ENCODE results near the gene CELF5. TPM values are rescaled to one million over a fixed set of nuclear protein-coding genes. Genes with fewer than 3 reads are reported as not detected.
A peak's percentile ranks its signal among the peaks of the same experiment; 100 is the strongest.

The CELF5 gene
- total and polyA plus RNA-seq, 2 experiments from 2014 or later = 1.1 TPM; not detected in 1

DNA sequence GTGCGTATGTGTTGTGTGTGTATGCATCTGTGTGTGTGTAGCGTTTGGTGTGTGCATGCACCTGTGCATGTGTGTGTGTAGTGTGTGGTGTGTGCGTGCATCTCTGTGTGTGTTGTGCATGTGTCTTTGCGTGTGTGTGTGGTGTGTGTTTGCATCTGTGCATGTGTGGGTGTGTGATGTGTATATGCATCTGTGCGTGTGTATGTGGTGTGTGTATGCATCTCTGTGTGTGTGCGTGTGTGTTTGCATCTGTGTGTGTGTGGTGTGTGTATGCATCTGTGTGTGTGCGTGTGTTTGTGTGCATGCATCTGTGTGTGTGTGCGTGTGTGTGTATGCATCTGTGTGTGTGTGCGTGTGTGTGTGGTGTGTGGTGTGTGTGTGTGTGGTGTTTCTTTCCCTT lies 20.6 kb downstream of the CELF5 start:
- Histone ChIP-seq H3K27ac (no peak overlapping the region), H3K4me2 (ENCODE audit: unreplicated experiment) (no peak overlapping the region), H3K9me3 (ENCODE audit: low read depth) (no peaks in the 10 kb centered on the region), H4K20me1 (ENCODE audit: insufficient read depth) (no peaks in the 10 kb centered on the region), H3K27me3 (replicated peaks; ENCODE audit: insufficient read depth) (no peaks in the 10 kb centered on the region; the same call in none of the 2 replicates), H2AFZ (no peak overlapping the region), H3F3A (ENCODE audit: insufficient read depth) (no peaks in the 10 kb centered on the region), H3K79me2 (ENCODE audit: insufficient read depth) (no peaks in the 10 kb centered on the region), H3K9ac (no peak overlapping the region), H3K4me1 (ENCODE audit: insufficient read depth) (no peaks in the 10 kb centered on the region), H3K36me3 (ENCODE audit: low read depth) (no peaks in the 10 kb centered on the region), H3K4me3 (no peak overlapping the region), H3K9me2 (ENCODE audit: insufficient read depth) (no peaks in the 10 kb centered on the region)
- 75 to 79% methylated on average over 8 to 9 of the region's 9 CpGs for WGBS, 2 experiments (ENCODE audit: low coverage in 1 of 2, low lambda C conversion rate in 2 of 2, missing lambda C conversion rate in 2 of 2)
- TF ChIP-seq EZH2 (IDR thresholded peaks at IDR 0.05; ENCODE audit: insufficient read depth, poor library complexity, severe bottlenecking) (no peak), EZH2phosphoT487 (IDR thresholded peaks at IDR 0.05; ENCODE audit: insufficient read depth, low read depth) (no peak)
- DNase-seq = no peak
- in situ Hi-C loops (cut with MboI) = no loop called here

DNA sequence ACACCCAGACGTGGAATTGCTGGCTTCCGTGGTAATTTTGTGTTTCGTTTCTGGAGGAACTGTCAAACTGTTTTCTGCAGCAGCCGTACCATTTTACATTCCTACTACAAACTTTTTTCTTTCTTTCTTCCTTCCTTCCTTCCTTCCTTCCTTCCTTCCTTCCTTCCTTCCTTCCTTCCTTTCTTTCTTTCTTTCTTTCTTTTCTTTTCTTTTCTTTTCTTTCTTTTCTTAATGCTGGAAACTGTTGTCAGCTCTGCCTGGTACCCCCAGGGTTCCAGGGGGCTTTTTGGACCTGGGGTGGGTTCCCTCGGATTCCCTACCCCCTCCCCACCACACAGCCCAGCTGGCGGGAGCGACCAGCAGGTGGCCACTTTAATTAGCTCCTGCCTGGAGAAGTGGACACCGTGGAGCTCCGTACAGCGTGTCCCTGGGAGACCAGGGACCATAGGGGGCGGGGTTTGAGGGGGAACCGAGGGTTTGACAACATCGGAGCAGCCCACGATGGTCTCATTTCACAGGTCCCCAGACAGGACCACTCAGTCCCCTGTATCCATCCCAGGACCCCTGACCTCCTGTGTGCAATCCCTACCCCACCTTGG lies 24.4 kb downstream of the CELF5 start:
- Histone ChIP-seq H2AFZ (no peak overlapping the region), H3K4me3 (no peak overlapping the region), H3F3A (ENCODE audit: insufficient read depth) (no peaks in the 10 kb centered on the region), H3K4me2 (ENCODE audit: unreplicated experiment) (no peak overlapping the region), H3K9me3 (ENCODE audit: low read depth) (no peaks in the 10 kb centered on the region), H4K20me1 (ENCODE audit: insufficient read depth) (no peaks in the 10 kb centered on the region), H3K36me3 (ENCODE audit: low read depth) (no peaks in the 10 kb centered on the region), H3K79me2 (ENCODE audit: insufficient read depth) (no peaks in the 10 kb centered on the region), H3K27me3 (replicated peaks; ENCODE audit: insufficient read depth) (peaks cover 4% of the 10 kb centered on the region), H3K9me2 (ENCODE audit: insufficient read depth) (no peaks in the 10 kb centered on the region), H3K27ac (no peak overlapping the region), H3K9ac (no peak overlapping the region), H3K4me1 (ENCODE audit: insufficient read depth) (no peaks in the 10 kb centered on the region)
- WGBS, 2 experiments (ENCODE audit: low coverage in 1 of 2, low lambda C conversion rate in 2 of 2, missing lambda C conversion rate in 2 of 2) = 52 to 53% methylated on average over 14 of the region's 14 CpGs
- in situ Hi-C loops (cut with MboI) = no loop called here
- DNase-seq = no peak
- TF ChIP-seq EZH2phosphoT487 (IDR thresholded peaks at IDR 0.05; ENCODE audit: insufficient read depth, low read depth) (no peak), EZH2 (IDR thresholded peaks at IDR 0.05; ENCODE audit: insufficient read depth, poor library complexity, severe bottlenecking) (no peak)

DNA sequence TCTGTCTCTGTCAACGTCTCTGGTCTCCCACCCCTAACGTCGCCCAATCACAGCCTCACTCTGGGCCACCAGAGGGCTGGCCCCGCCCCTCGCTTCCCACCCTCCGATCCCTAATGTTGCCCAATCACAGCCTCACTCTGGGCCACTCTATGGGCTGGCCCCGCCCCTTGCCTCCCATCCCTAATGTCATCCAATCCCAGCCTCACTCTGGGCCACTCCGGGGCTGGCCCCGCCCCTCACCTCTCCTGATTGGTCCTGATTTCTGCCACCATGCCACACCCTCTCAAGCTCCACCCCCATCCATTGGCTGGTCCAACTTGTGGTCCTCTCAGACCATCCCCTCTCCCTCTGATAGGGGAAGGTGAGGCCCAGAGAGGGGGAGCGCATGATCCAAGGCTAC lies 24.9 kb downstream of the CELF5 start:
- no peaks in the 10 kb centered on the region for H3K9me3 ChIP-seq (ENCODE audit: low read depth)
- H3K9me2 ChIP-seq (ENCODE audit: insufficient read depth) = no peaks in the 10 kb centered on the region
- no peak overlapping the region for H3K4me2 ChIP-seq (ENCODE audit: unreplicated experiment)
- no peaks in the 10 kb centered on the region for H4K20me1 ChIP-seq (ENCODE audit: insufficient read depth)
- no peaks in the 10 kb centered on the region for H3K36me3 ChIP-seq (ENCODE audit: low read depth)
- H3F3A ChIP-seq (ENCODE audit: insufficient read depth) = no peaks in the 10 kb centered on the region
- peaks cover 4% of the 10 kb centered on the region for H3K27me3 ChIP-seq (replicated peaks; ENCODE audit: insufficient read depth)
- 53 to 58% methylated on average over 9 to 10 of the region's 10 CpGs for WGBS, 2 experiments (ENCODE audit: low coverage in 1 of 2, low lambda C conversion rate in 2 of 2, missing lambda C conversion rate in 2 of 2)
- H3K27ac ChIP-seq = no peak overlapping the region
- in situ Hi-C loops (cut with MboI) = no loop called here
- no peak overlapping the region for H2AFZ ChIP-seq
- H3K9ac ChIP-seq = no peak overlapping the region
- H3K4me3 ChIP-seq = no peak overlapping the region
- no peaks in the 10 kb centered on the region for H3K79me2 ChIP-seq (ENCODE audit: insufficient read depth)
- H3K4me1 ChIP-seq (ENCODE audit: insufficient read depth) = no peaks in the 10 kb centered on the region
- no peak for TF ChIP-seq EZH2phosphoT487 (IDR thresholded peaks at IDR 0.05; ENCODE audit: insufficient read depth, low read depth)
- TF ChIP-seq EZH2 (IDR thresholded peaks at IDR 0.05; ENCODE audit: insufficient read depth, poor library complexity, severe bottlenecking) = no peak
- no peak for DNase-seq

DNA sequence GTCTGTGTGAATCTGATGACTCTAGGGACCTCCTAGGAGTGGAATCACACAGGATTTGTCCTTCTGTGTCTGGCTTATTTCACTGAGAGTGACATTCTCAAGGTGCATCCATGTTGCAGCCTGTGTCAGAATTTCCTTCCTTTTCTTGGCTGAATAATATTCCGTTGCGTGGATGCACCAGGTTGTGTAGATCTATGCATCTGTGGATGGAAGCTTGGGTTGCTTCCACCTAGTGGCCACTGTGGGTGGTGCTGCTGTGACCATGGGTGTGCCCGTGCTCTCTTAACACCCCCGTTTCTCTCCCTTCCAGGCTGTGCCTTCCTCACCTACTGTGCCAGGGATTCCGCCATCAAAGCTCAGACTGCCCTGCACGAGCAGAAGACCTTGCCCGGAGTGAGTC lies 26.2 kb downstream of the CELF5 start:
- Histone ChIP-seq H3K9me3 (ENCODE audit: low read depth) (no peaks in the 10 kb centered on the region), H4K20me1 (ENCODE audit: insufficient read depth) (no peaks in the 10 kb centered on the region), H3F3A (ENCODE audit: insufficient read depth) (no peaks in the 10 kb centered on the region), H3K9ac (no peak overlapping the region), H3K4me3 (no peak overlapping the region), H3K4me2 (ENCODE audit: unreplicated experiment) (no peak overlapping the region), H3K27ac (no peak overlapping the region), H3K79me2 (ENCODE audit: insufficient read depth) (no peaks in the 10 kb centered on the region), H3K36me3 (ENCODE audit: low read depth) (no peaks in the 10 kb centered on the region), H3K9me2 (ENCODE audit: insufficient read depth) (no peaks in the 10 kb centered on the region), H2AFZ (no peak overlapping the region), H3K27me3 (replicated peaks; ENCODE audit: insufficient read depth) (peaks cover 4% of the 10 kb centered on the region), H3K4me1 (ENCODE audit: insufficient read depth) (no peaks in the 10 kb centered on the region)
- peak; percentile 43 for DNase-seq
- no peak for TF ChIP-seq EZH2 (IDR thresholded peaks at IDR 0.05; ENCODE audit: insufficient read depth, poor library complexity, severe bottlenecking)
- TF ChIP-seq EZH2phosphoT487 (IDR thresholded peaks at IDR 0.05; ENCODE audit: insufficient read depth, low read depth) = no peak
- in situ Hi-C loops (cut with MboI) = no loop called here
- WGBS, 2 experiments (ENCODE audit: low coverage in 1 of 2, low lambda C conversion rate in 2 of 2, missing lambda C conversion rate in 2 of 2) = 46 to 74% methylated on average over 5 to 7 of the region's 7 CpGs

Measured in GM23248 (cell line).